H9 (cell line): ENCODE results near the gene KLRB1. TPM values are rescaled to one million over a fixed set of nuclear protein-coding genes. Genes with fewer than 3 reads are reported as not detected.
"Not testable (repeated sequence)": the region's sequence is repeated elsewhere in the genome, so short reads cannot be mapped to it uniquely, and the experiment has no call there.

Experiments
- DNase-seq: peaks from one replicate; pipeline ENCODE4 v3.0.0-alpha.2; 2017
- H2AFZ ChIP-seq: one replicate; pipeline ENCODE4 v1.6.1; 2013; ENCODE audit warnings: mild to moderate bottlenecking, low read length, control low read depth, moderate library complexity
- H2AK5ac ChIP-seq: 2 replicates; pipeline ENCODE4 v1.6.1; 2013; ENCODE audit warnings: low read length, control low read depth, mixed read lengths; ENCODE audit not compliant: insufficient read length
- H2BK120ac ChIP-seq: one replicate; pipeline ENCODE4 v1.6.1; 2013; ENCODE audit warnings: low read depth, mild to moderate bottlenecking, low read length, control low read depth, inconsistent platforms; ENCODE audit not compliant: poor library complexity, severe bottlenecking
- H2BK12ac ChIP-seq: 2 replicates; pipeline ENCODE4 v1.6.1; 2013; ENCODE audit warnings: low read length, control low read depth, mixed read lengths, low read depth; ENCODE audit not compliant: insufficient read length
- H2BK15ac ChIP-seq: 2 replicates; pipeline ENCODE4 v1.6.1; 2013; ENCODE audit warnings: low read depth, low read length, control low read depth
- H2BK20ac ChIP-seq: one replicate; pipeline ENCODE4 v1.6.1; 2013; ENCODE audit warnings: low read depth, mild to moderate bottlenecking, low read length, control low read depth, inconsistent platforms; ENCODE audit not compliant: poor library complexity, severe bottlenecking
- H2BK5ac ChIP-seq: 2 replicates; pipeline ENCODE4 v1.6.1; 2013; ENCODE audit warnings: low read length, control low read depth, mixed read lengths; ENCODE audit not compliant: insufficient read length
- H3K14ac ChIP-seq: 2 replicates; pipeline ENCODE4 v1.6.1; 2013; ENCODE audit warnings: low read length, control low read depth; ENCODE audit not compliant: insufficient read depth
- H3K18ac ChIP-seq: 2 replicates; pipeline ENCODE4 v1.6.1; 2013; ENCODE audit warnings: low read depth, mild to moderate bottlenecking, mixed read lengths, low read length, control low read depth; ENCODE audit not compliant: insufficient read length
- H3K23ac ChIP-seq: 2 replicates; pipeline ENCODE4 v1.6.1; 2013; ENCODE audit warnings: low read length, control low read depth, mixed read lengths, low read depth; ENCODE audit not compliant: insufficient read length
- H3K23me2 ChIP-seq: 2 replicates; pipeline ENCODE4 v1.6.1; 2013; ENCODE audit warnings: low read depth, mild to moderate bottlenecking, mixed read lengths, low read length, control low read depth; ENCODE audit not compliant: insufficient read length, poor library complexity, severe bottlenecking
- H3K27ac ChIP-seq: 2 replicates; pipeline ENCODE4 v1.5.1; 2013; ENCODE audit warnings: low read length, control low read depth, mixed read lengths, low read depth; ENCODE audit not compliant: insufficient read length
- H3K27me3 ChIP-seq: 2 replicates; pipeline ENCODE4 v1.6.1; 2013; ENCODE audit warnings: low read length, control low read depth, inconsistent platforms; ENCODE audit not compliant: insufficient read depth
- H3K4ac ChIP-seq: 2 replicates; pipeline ENCODE4 v1.6.1; 2013; ENCODE audit warnings: low read depth, mild to moderate bottlenecking, control low read depth, inconsistent platforms, low read length, moderate library complexity
- H3K4me1 ChIP-seq: 2 replicates; pipeline ENCODE4 v1.6.1; 2013; ENCODE audit warnings: low read length, control low read depth, inconsistent platforms; ENCODE audit not compliant: insufficient read depth
- H3K4me2 ChIP-seq: 2 replicates; pipeline ENCODE4 v1.6.1; 2013; ENCODE audit warnings: low read length, control low read depth, mixed read lengths; ENCODE audit not compliant: insufficient read length, insufficient read depth
- H3K56ac ChIP-seq: 2 replicates; pipeline ENCODE4 v1.6.1; 2013; ENCODE audit warnings: low read depth, mild to moderate bottlenecking, mixed read lengths, low read length, control low read depth; ENCODE audit not compliant: insufficient read length
- H3K79me1 ChIP-seq: 2 replicates; pipeline ENCODE4 v1.6.1; 2013; ENCODE audit warnings: low read depth, mild to moderate bottlenecking, moderate library complexity, low read length, control low read depth, inconsistent platforms; ENCODE audit not compliant: insufficient read depth, poor library complexity, severe bottlenecking
- H3K79me2 ChIP-seq: 2 replicates; pipeline ENCODE4 v1.6.1; 2013; ENCODE audit warnings: low read length, control low read depth, inconsistent platforms; ENCODE audit not compliant: insufficient read depth
- H3K9ac ChIP-seq: 2 replicates; pipeline ENCODE4 v1.6.1; 2013; ENCODE audit warnings: low read length, control low read depth, mixed read lengths; ENCODE audit not compliant: insufficient read length; ENCODE audit errors: extremely low read depth
- H3K9me3 ChIP-seq: one replicate; pipeline ENCODE4 v1.6.1; 2013; ENCODE audit warnings: low read depth, low read length, inconsistent platforms; ENCODE audit not compliant: control insufficient read depth
- H3T11ph ChIP-seq: one replicate; pipeline ENCODE4 v1.6.1; 2013; ENCODE audit warnings: mild to moderate bottlenecking, low read length, control low read depth, inconsistent platforms
- H4K20me1 ChIP-seq: one replicate; pipeline ENCODE4 v1.6.1; 2013; ENCODE audit not compliant: control insufficient read depth, insufficient read length, insufficient read depth
- H4K5ac ChIP-seq: 2 replicates; pipeline ENCODE4 v1.6.1; 2013; ENCODE audit warnings: low read depth, mild to moderate bottlenecking, mixed read lengths, low read length, control low read depth; ENCODE audit not compliant: insufficient read length
- H4K8ac ChIP-seq: replicated peaks from 2 replicates; pipeline ENCODE4 v1.6.1; 2013; ENCODE audit warnings: low read length, control low read depth, mixed read lengths, low read depth; ENCODE audit not compliant: insufficient read length
- H4K91ac ChIP-seq: 2 replicates; pipeline ENCODE4 v1.6.1; 2013; ENCODE audit warnings: low read depth, mild to moderate bottlenecking, moderate library complexity, mixed read lengths, low read length, control low read depth; ENCODE audit not compliant: insufficient read length
- H3K27ac Mint-ChIP-seq, 3 experiments: 2 replicates in 2 of 3; 3 replicates in 1 of 3; pipeline ENCODE4 v1.8.0; 2020 to 2021; ENCODE audit warnings: mixed read lengths in 3 of 3, mild to moderate bottlenecking in 1 of 3, moderate library complexity in 1 of 3
- H3K27me3 Mint-ChIP-seq: 2 replicates; pipeline ENCODE4 v1.8.0; 2021; ENCODE audit warnings: low read depth, mild to moderate bottlenecking, moderate library complexity, mixed read lengths
- H3K36me3 Mint-ChIP-seq, 3 experiments: 2 replicates in 2 of 3; 3 replicates in 1 of 3; pipeline ENCODE4 v1.8.0; 2020 to 2021; ENCODE audit warnings: low read depth in 3 of 3, mixed read lengths in 3 of 3; ENCODE audit not compliant: insufficient read depth in 1 of 3
- H3K4me1 Mint-ChIP-seq, 2 experiments: 2 replicates each; pipeline ENCODE4 v1.8.0; 2020; ENCODE audit warnings: mixed read lengths in 2 of 2
- H3K4me3 Mint-ChIP-seq, 2 experiments: 2 replicates in 1 of 2; 3 replicates in 1 of 2; pipeline ENCODE4 v1.8.0; 2020 to 2021; ENCODE audit warnings: mild to moderate bottlenecking in 2 of 2, mixed read lengths in 2 of 2, moderate library complexity in 1 of 2
- H3K9me3 Mint-ChIP-seq, 2 experiments: 2 replicates in 1 of 2; 3 replicates in 1 of 2; pipeline ENCODE4 v1.8.0; 2020; ENCODE audit warnings: mild to moderate bottlenecking in 2 of 2, mixed read lengths in 2 of 2, moderate library complexity in 1 of 2
- CTCF ChIP-seq: fragments of 200-600 bp; sonication (generic); conservative IDR thresholded peaks from 3 replicates; pipeline ENCODE4 v1.8.0; 2021; ENCODE audit warnings: antibody characterized with exemption, mild to moderate bottlenecking
- WGBS: extraction: QIAGEN DNeasy Blood & Tissue Kit; methylation state at CpG from one replicate; pipeline ENCODE4 v1.1.7; 2013; ENCODE audit warnings: missing lambda C conversion rate, low lambda C conversion rate, mixed read lengths; ENCODE audit not compliant: insufficient read length; ENCODE audit errors: extremely low coverage; 5-methylcytosine and 5-hydroxymethylcytosine counted together
- total RNA-seq: library from RNA; stranded (reverse); gene quantifications from 2 replicates; pipeline ENCODE4 v1.2.1, GENCODE V29; 2021

Gene KLRB1
- total RNA-seq, 1 experiment from 2014 or later = 0.15 TPM

- Histone ChIP-seq H3K9me3 (no peaks in the 10 kb centered on the region), H3K4me1 (no peaks in the 10 kb centered on the region), H2BK15ac (no peak overlapping the region), H2BK20ac (no peak overlapping the region), H3K79me2 (no peaks in the 10 kb centered on the region), H4K91ac (no peak overlapping the region), H3K4me2 (no peak overlapping the region), H3K79me1 (no peaks in the 10 kb centered on the region), H3K27me3 (no peaks in the 10 kb centered on the region), H3T11ph (no peak overlapping the region), H2AK5ac (no peak overlapping the region), H3K27ac (no peak overlapping the region), H2BK120ac (no peak overlapping the region), H3K9ac (no peak overlapping the region), H4K20me1 (no peaks in the 10 kb centered on the region), H3K56ac (no peak overlapping the region), H2BK5ac (no peak overlapping the region), H3K23ac (no peak overlapping the region), H3K14ac (no peak overlapping the region), H4K5ac (no peak overlapping the region), H3K18ac (no peak overlapping the region), H3K23me2 (no peaks in the 10 kb centered on the region), H4K8ac (no peak overlapping the region), H3K4ac (no peak overlapping the region), H2BK12ac (no peak overlapping the region), H2AFZ (no peak overlapping the region)
- peaks cover 3% of the 10 kb centered on the region in 2 experiments; a peak in 2 of 5 replicates for H3K9me3 Mint-ChIP-seq
- H3K36me3 Mint-ChIP-seq = peaks cover 0 to 4% (median 3%) of the 10 kb centered on the region in 3 experiments; a peak in 4 of 7 replicates
- WGBS = no CpG with 5 or more reads among the region's 5 CpGs
- no peak overlapping the region for H3K27ac Mint-ChIP-seq
- TF ChIP-seq CTCF = no peak
- H3K4me1 Mint-ChIP-seq = peaks cover 18% of the 10 kb centered on the region in 2 experiments
- H3K27me3 Mint-ChIP-seq = no peaks in the 10 kb centered on the region
- no peak for DNase-seq
- no peak overlapping the region for H3K4me3 Mint-ChIP-seq
Measured at GRCh38 chr12:9604287-9604686, 3.4 kb downstream of the KLRB1 start.

- not testable (repeated sequence) for H2BK20ac ChIP-seq, H3K9me3 ChIP-seq, H4K91ac ChIP-seq, H3T11ph ChIP-seq, H4K5ac ChIP-seq, H3K14ac ChIP-seq, H3K9me3 Mint-ChIP-seq, H3K23ac ChIP-seq, H3K18ac ChIP-seq, H4K8ac ChIP-seq, H3K27me3 ChIP-seq, H3K27ac ChIP-seq, H3K4me1 ChIP-seq, H2BK120ac ChIP-seq, H3K4me3 Mint-ChIP-seq, H3K4ac ChIP-seq, H2BK12ac ChIP-seq, H3K9ac ChIP-seq, H3K4me2 ChIP-seq, H3K36me3 Mint-ChIP-seq, H3K27me3 Mint-ChIP-seq, H2BK15ac ChIP-seq, H2AK5ac ChIP-seq, H2BK5ac ChIP-seq, H3K56ac ChIP-seq, H3K23me2 ChIP-seq, H3K79me2 ChIP-seq, H4K20me1 ChIP-seq, DNase-seq, H3K79me1 ChIP-seq, H2AFZ ChIP-seq
- WGBS = no CpG with 5 or more reads among the region's 3 CpGs
- Mint-ChIP-seq H3K27ac (peak overlapping the region in 2 of 3 experiments; percentile 59 to 69; a peak in 2 of 7 replicates), H3K4me1 (peaks cover 18 to 25% of the 10 kb centered on the region in 2 experiments)
Measured at GRCh38 chr12:9600426-9600825, 7.3 kb downstream of the KLRB1 start.
